Gastrocnemius medialis (tissue), 4 donors: ENCODE data around the gene PRKAR2B.

Experiments
- POLR2A ChIP-seq, 2 donors: fragments of 450-650 bp; IDR thresholded peaks; one replicate each; pipeline ENCODE4 v1.6.1; 2017; ENCODE audit warnings: antibody characterized with exemption in 2 of 2, mild to moderate bottlenecking in 2 of 2, moderate library complexity in 2 of 2
- TF ChIP-seq, protein P1 (sequence below), 5 experiments: fragments of 450-650 bp in 3 of 5; fragments of 200-600 bp in 2 of 5; sonication (generic) in 2 of 5; IDR thresholded peaks in 4 of 5; conservative IDR thresholded peaks in 1 of 5; 1 replicate in 4 of 5; 2 replicates in 1 of 5; pipeline ENCODE4 v1.5.1; 2016 to 2019; ENCODE audit warnings: antibody characterized with exemption in 5 of 5, mild to moderate bottlenecking in 3 of 5, moderate library complexity in 3 of 5

GRCh38 chr7:107014387-107015023 is 30.0 kb upstream of the PRKAR2B start:
- TF ChIP-seq, protein P1, sequence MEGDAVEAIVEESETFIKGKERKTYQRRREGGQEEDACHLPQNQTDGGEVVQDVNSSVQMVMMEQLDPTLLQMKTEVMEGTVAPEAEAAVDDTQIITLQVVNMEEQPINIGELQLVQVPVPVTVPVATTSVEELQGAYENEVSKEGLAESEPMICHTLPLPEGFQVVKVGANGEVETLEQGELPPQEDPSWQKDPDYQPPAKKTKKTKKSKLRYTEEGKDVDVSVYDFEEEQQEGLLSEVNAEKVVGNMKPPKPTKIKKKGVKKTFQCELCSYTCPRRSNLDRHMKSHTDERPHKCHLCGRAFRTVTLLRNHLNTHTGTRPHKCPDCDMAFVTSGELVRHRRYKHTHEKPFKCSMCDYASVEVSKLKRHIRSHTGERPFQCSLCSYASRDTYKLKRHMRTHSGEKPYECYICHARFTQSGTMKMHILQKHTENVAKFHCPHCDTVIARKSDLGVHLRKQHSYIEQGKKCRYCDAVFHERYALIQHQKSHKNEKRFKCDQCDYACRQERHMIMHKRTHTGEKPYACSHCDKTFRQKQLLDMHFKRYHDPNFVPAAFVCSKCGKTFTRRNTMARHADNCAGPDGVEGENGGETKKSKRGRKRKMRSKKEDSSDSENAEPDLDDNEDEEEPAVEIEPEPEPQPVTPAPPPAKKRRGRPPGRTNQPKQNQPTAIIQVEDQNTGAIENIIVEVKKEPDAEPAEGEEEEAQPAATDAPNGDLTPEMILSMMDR (IDR thresholded peaks at IDR 0.05 in 4 of 5, conservative IDR thresholded peaks at IDR 0.05 in 1 of 5), result no peak
- TF ChIP-seq POLR2A (IDR thresholded peaks at IDR 0.05), result no peak
